IMR-90 (cell line): ENCODE results near the gene TPCN1. TPM values are rescaled to one million over a fixed set of nuclear protein-coding genes. Genes with fewer than 3 reads are reported as not detected.

Experiments used
- ATAC-seq: fragments of 200-7000 bp; cut with Tn5 transposase; 2 replicates; pipeline ENCODE4 v1.9.1; 2020; ENCODE audit warnings: low read depth, mild to moderate bottlenecking, moderate library complexity
- BruUV-seq: library from RNA; stranded (reverse); fragments of 400-500 nt; replicated peaks from 2 replicates; lab custom pipeline; 2021; lab: Mats Ljungman, UMichigan
- CTCF ChIA-PET: fragments of 300-600 bp; formaldehyde crosslinking; extraction: SDS; loops from one replicate; lab custom pipeline; 2021; ENCODE audit warnings: antibody characterized with exemption; lab: Yijun Ruan, JAX
- POLR2A ChIA-PET: fragments of 300-600 bp; sonication (Branson Sonifier 250); formaldehyde crosslinking; loops from one replicate; lab custom pipeline; 2022; ENCODE audit warnings: antibody characterized with exemption; ENCODE audit not compliant: unreplicated experiment; lab: Charles Lee
- DNase-seq: peaks from one replicate; pipeline ENCODE4 v3.0.0; 2013
- H2AFZ ChIP-seq: replicated peaks from 2 replicates; pipeline ENCODE3; 2013; ENCODE audit warnings: low read length, mild to moderate bottlenecking; ENCODE audit not compliant: poor library complexity
- H2AK5ac ChIP-seq: 2 replicates; pipeline ENCODE4 v1.6.1; 2013; ENCODE audit warnings: low read depth, low read length, inconsistent platforms
- H2AK9ac ChIP-seq: replicated peaks from 2 replicates; pipeline ENCODE3; 2013; ENCODE audit warnings: mild to moderate bottlenecking, low read depth, low read length, moderate library complexity; ENCODE audit not compliant: poor library complexity
- H2BK120ac ChIP-seq: 2 replicates; pipeline ENCODE4 v1.6.1; 2013; ENCODE audit warnings: low read depth, low read length, inconsistent platforms
- H2BK15ac ChIP-seq: 3 replicates; pipeline ENCODE4 v1.6.1; 2013; ENCODE audit warnings: low read depth, low read length, inconsistent platforms
- H2BK20ac ChIP-seq: 2 replicates; pipeline ENCODE4 v1.6.1; 2013; ENCODE audit warnings: low read depth, mild to moderate bottlenecking, inconsistent platforms, low read length, moderate library complexity
- H2BK5ac ChIP-seq: 2 replicates; pipeline ENCODE4 v1.6.1; 2013; ENCODE audit warnings: mild to moderate bottlenecking, low read depth, low read length, inconsistent platforms; ENCODE audit not compliant: poor library complexity, severe bottlenecking
- H3K14ac ChIP-seq: replicated peaks from 2 replicates; pipeline ENCODE4 v1.6.1; 2013; ENCODE audit warnings: low read depth, low read length, inconsistent platforms
- H3K18ac ChIP-seq: 2 replicates; pipeline ENCODE4 v1.6.1; 2013; ENCODE audit warnings: low read depth, low read length, control low read depth
- H3K23ac ChIP-seq: 2 replicates; pipeline ENCODE4 v1.6.1; 2013; ENCODE audit warnings: low read depth, low read length, inconsistent platforms
- H3K27ac ChIP-seq: 2 replicates; pipeline ENCODE4 v1.5.1; 2013; ENCODE audit warnings: mild to moderate bottlenecking, control low read depth, low read length; ENCODE audit not compliant: insufficient read depth
- H3K27me3 ChIP-seq: 2 replicates; pipeline ENCODE4 v1.6.1; 2013; ENCODE audit warnings: low read length; ENCODE audit not compliant: control insufficient read depth, insufficient read depth
- H3K36me3 ChIP-seq: 2 replicates; pipeline ENCODE4 v1.6.1; 2013; ENCODE audit warnings: low read length, mixed read lengths; ENCODE audit not compliant: control insufficient read depth, insufficient read depth
- H3K4ac ChIP-seq: 2 replicates; pipeline ENCODE4 v1.6.1; 2013; ENCODE audit warnings: low read depth, low read length, inconsistent platforms
- H3K4me1 ChIP-seq: 2 replicates; pipeline ENCODE4 v1.6.1; 2013; ENCODE audit warnings: low read length, mixed read lengths; ENCODE audit not compliant: control insufficient read depth, insufficient read depth
- H3K4me2 ChIP-seq: 2 replicates; pipeline ENCODE4 v1.6.1; 2013; ENCODE audit warnings: low read depth, mild to moderate bottlenecking, control low read depth, low read length, moderate library complexity
- H3K4me3 ChIP-seq: 2 replicates; pipeline ENCODE4 v1.5.1; 2013; ENCODE audit warnings: low read depth, mild to moderate bottlenecking, control low read depth, low read length, moderate library complexity; ENCODE audit not compliant: insufficient read depth
- H3K56ac ChIP-seq: 2 replicates; pipeline ENCODE4 v1.6.1; 2013; ENCODE audit warnings: low read length, inconsistent platforms; ENCODE audit not compliant: insufficient read depth; ENCODE audit errors: extremely low read depth
- H3K79me1 ChIP-seq, 2 experiments: 2 replicates each; pipeline ENCODE4 v1.6.1; 2013; ENCODE audit warnings: low read length in 2 of 2, inconsistent platforms in 1 of 2, low read depth in 1 of 2
- H3K9ac ChIP-seq: 2 replicates; pipeline ENCODE4 v1.6.1; 2013; ENCODE audit warnings: low read depth, low read length, control low read depth
- H3K9me1 ChIP-seq: 2 replicates; pipeline ENCODE4 v1.6.1; 2013; ENCODE audit warnings: low read length, inconsistent platforms; ENCODE audit not compliant: insufficient read depth
- H3K9me3 ChIP-seq: 2 replicates; pipeline ENCODE4 v1.6.1; 2013; ENCODE audit warnings: low read length; ENCODE audit not compliant: control insufficient read depth, insufficient read depth
- H4K20me1 ChIP-seq: 2 replicates; pipeline ENCODE4 v1.6.1; 2013; ENCODE audit warnings: low read length, inconsistent platforms; ENCODE audit not compliant: insufficient read depth
- H4K5ac ChIP-seq: 2 replicates; pipeline ENCODE4 v1.6.1; 2013; ENCODE audit warnings: mild to moderate bottlenecking, low read depth, low read length, control low read depth
- H4K8ac ChIP-seq, 2 experiments: 2 replicates each; pipeline ENCODE4 v1.6.1; 2013; ENCODE audit warnings: low read depth in 2 of 2, low read length in 2 of 2, control low read depth in 1 of 2, inconsistent platforms in 1 of 2
- H4K91ac ChIP-seq: 2 replicates; pipeline ENCODE4 v1.6.1; 2013; ENCODE audit warnings: low read depth, low read length, inconsistent platforms; ENCODE audit not compliant: insufficient read depth
- CEBPB ChIP-seq: IDR thresholded peaks from 2 replicates; pipeline ENCODE4 v1.6.1; 2012; ENCODE audit warnings: low read depth, low read length, improper control_type of control experiment
- CHD1 ChIP-seq: IDR thresholded peaks from 2 replicates; pipeline ENCODE4 v1.6.1; 2012; ENCODE audit warnings: low read depth, low read length, improper control_type of control experiment
- CTCF ChIP-seq: conservative IDR thresholded peaks from 2 replicates; pipeline ENCODE4 v1.5.1; 2012; ENCODE audit warnings: mild to moderate bottlenecking, low read depth, low read length, improper control_type of control experiment
- ELK1 ChIP-seq: fragments of 150-350 bp; IDR thresholded peaks from 2 replicates; pipeline ENCODE4 v1.6.1; 2016; ENCODE audit warnings: low read depth, mild to moderate bottlenecking, low read length, moderate library complexity, borderline replicate concordance
- MAFK ChIP-seq: IDR thresholded peaks from 2 replicates; pipeline ENCODE4 v1.6.1; 2012; ENCODE audit warnings: low read depth, low read length, improper control_type of control experiment
- MAZ ChIP-seq: IDR thresholded peaks from 2 replicates; pipeline ENCODE4 v1.6.1; 2012; ENCODE audit warnings: low read depth, mild to moderate bottlenecking, low read length, improper control_type of control experiment, moderate library complexity, borderline replicate concordance
- MXI1 ChIP-seq: IDR thresholded peaks from 2 replicates; pipeline ENCODE4 v1.6.1; 2012; ENCODE audit warnings: low read depth, mild to moderate bottlenecking, low read length, moderate library complexity, borderline replicate concordance
- RAD21 ChIP-seq: IDR thresholded peaks from 2 replicates; pipeline ENCODE4 v1.6.1; 2012; ENCODE audit warnings: low read length, improper control_type of control experiment
- RFX5 ChIP-seq: IDR thresholded peaks from 2 replicates; pipeline ENCODE4 v1.8.0; 2012; ENCODE audit warnings: low read depth, mild to moderate bottlenecking, low read length, moderate library complexity
- SMC3 ChIP-seq: fragments of 150-350 bp; IDR thresholded peaks from 2 replicates; pipeline ENCODE4 v1.6.1; 2016; ENCODE audit warnings: low read depth, mild to moderate bottlenecking, antibody characterized with exemption, low read length, moderate library complexity
- USF2 ChIP-seq: fragments of 150-350 bp; IDR thresholded peaks from 2 replicates; pipeline ENCODE4 v1.6.1; 2017; ENCODE audit warnings: mild to moderate bottlenecking, antibody characterized with exemption, low read length, low read depth
- WGBS, 2 experiments: methylation state at CpG; one replicate each; pipeline versions ENCODE4 v1.1.5 to v1.1.7; 2013; ENCODE audit warnings: missing lambda C conversion rate in 2 of 2; ENCODE audit not compliant: insufficient read length in 1 of 2; ENCODE audit errors: extremely low coverage in 2 of 2; 5-methylcytosine and 5-hydroxymethylcytosine counted together
- dilution Hi-C: fragments of 300-500 bp; cut with HindIII; formaldehyde crosslinking; loops from one replicate; pipeline ENCODE4 v1.14.3; 2018; ENCODE audit warnings: low sequenced_read_pairs; ENCODE audit not compliant: unreplicated experiment
- in situ Hi-C: fragments of 300-500 bp; cut with MboI; formaldehyde crosslinking; loops from 3 replicates; pipeline ENCODE4 v1.14.3; 2019; ENCODE audit warnings: low sequenced_read_pairs, inconsistent platforms, mixed read lengths
- intact Hi-C: fragments of 100-400 bp; cut with micrococcal nuclease; formaldehyde crosslinking; loops from 2 replicates; pipeline ENCODE4 v1.10.0; 2022
- polyA plus RNA-seq, 3 experiments: library from polyadenylated mRNA; depleted of rRNA; stranded (reverse); fragments of >200 nt; gene quantifications; 2 replicates each; pipeline ENCODE4 v1.2.3, GENCODE V29; 2012; ENCODE audit warnings: low replicate concordance in 1 of 3
- total RNA-seq: library from RNA; depleted of rRNA; stranded (reverse); fragments of >200 nt; gene quantifications from 2 replicates; pipeline ENCODE4 v1.2.3, GENCODE V29; 2012

TPCN1 gene
- total and polyA plus RNA-seq, 2 of the 4 experiments (the other 2 are of a cell fraction) = 2.0 to 13.2 TPM

- H3K27me3 ChIP-seq = no peaks in the 10 kb centered on the region
- H2BK20ac ChIP-seq = no peak overlapping the region; the same call in 1 of the 2 replicates
- intact Hi-C loops (no loop called here), in situ Hi-C loops (no loop called here), dilution Hi-C loops (no loop called here)
- H3K23ac ChIP-seq = no peak overlapping the region
- no peak overlapping the region for H4K5ac ChIP-seq
- H2BK120ac ChIP-seq = no peak overlapping the region
- no peaks in the 10 kb centered on the region for H3K4me1 ChIP-seq
- H3K56ac ChIP-seq = no peak overlapping the region
- H2BK5ac ChIP-seq = no peak overlapping the region
- 0 out of 2 replicates have a peak, but pooled peaks cover 4% of the 10 kb centered on the region for H3K9me1 ChIP-seq
- H3K4me2 ChIP-seq = no peak overlapping the region
- H3K79me1 ChIP-seq = no peaks in the 10 kb centered on the region
- CTCF ChIA-PET = no interaction called here
- no peak overlapping the region for H3K9ac ChIP-seq
- H3K18ac ChIP-seq = no peak overlapping the region
- H2BK15ac ChIP-seq = no peak overlapping the region
- H3K4ac ChIP-seq = no peak overlapping the region
- no peak overlapping the region for H2AK9ac ChIP-seq
- H3K4me3 ChIP-seq = no peak overlapping the region
- TF ChIP-seq CTCF = no peak
- no peak for TF ChIP-seq CEBPB
- no peak for TF ChIP-seq SMC3
- TF ChIP-seq RAD21 = no peak
- TF ChIP-seq CHD1 = no peak
- TF ChIP-seq MAZ = no peak
- no peak for TF ChIP-seq MAFK
- TF ChIP-seq MXI1 = no peak
- TF ChIP-seq USF2 = no peak
- TF ChIP-seq ELK1 = no peak
- TF ChIP-seq RFX5 = no peak
- H3K27ac ChIP-seq = no peak overlapping the region
- H3K36me3 ChIP-seq = peaks cover 1% of the 10 kb centered on the region; the same call in 1 of the 2 replicates
- BruUV-seq = no TSS peak
- no peak overlapping the region for H3K14ac ChIP-seq
- H2AK5ac ChIP-seq = no peak overlapping the region
- DNase-seq (no peak), ATAC-seq (no peak)
- H4K91ac ChIP-seq = no peak overlapping the region
- H2AFZ ChIP-seq = no peak overlapping the region
- WGBS, 2 experiments = 81% methylated on average over 2 of the region's 10 CpGs; no CpG with 5 or more reads in 1 of the 2 experiments
- peaks cover 2% of the 10 kb centered on the region; the same call in 1 of the 2 replicates for H3K9me3 ChIP-seq
- POLR2A ChIA-PET = no interaction called here
- H4K20me1 ChIP-seq = no peaks in the 10 kb centered on the region
- H4K8ac ChIP-seq = no peak overlapping the region
These were observed 31.2 kb downstream of the TPCN1 start for GRCh38 chr12:113252494-113252893.
